Measurements from ENCODE around the gene DSP. TPM values are rescaled to one million over a fixed set of nuclear protein-coding genes. Genes with fewer than 3 reads are reported as not detected.

The DSP gene
- total and polyA plus RNA-seq, 4 donors, result 25.0 to 74.7 (median 34.1) TPM

- TF ChIP-seq ATF3 (IDR thresholded peaks at IDR 0.05) (no peak), SP1 (IDR thresholded peaks at IDR 0.05) (no peak), FOXA1 (IDR thresholded peaks at IDR 0.05) (no peak), JUND (IDR thresholded peaks at IDR 0.05) (no peak), FOXA2 (IDR thresholded peaks at IDR 0.05) (no peak)
These were observed 4.0 kb downstream of the DSP start (continued) for GRCh38 chr6:7545316-7546019.

GRCh38 chr6:7546020-7546369 is 4.5 kb downstream of the DSP start:
- no peak overlapping the region for H3K4me3 ChIP-seq (ENCODE audit: low read depth in 1 of 3, low read length in 3 of 3)
- no peak for DNase-seq (ENCODE audit: low spot score)
- peaks cover 10 to 64% (median 32%) of the 10 kb centered on the region in 4 donors for H3K4me1 ChIP-seq (ENCODE audit: control insufficient read depth in 4 of 4, insufficient read depth in 4 of 4, low read length in 3 of 4)
- no peak for TF ChIP-seq HNF4A (conservative IDR thresholded peaks at IDR 0.05)
- TF ChIP-seq REST (IDR thresholded peaks at IDR 0.05), result no peak
- TF ChIP-seq EGR1 (IDR thresholded peaks at IDR 0.05; ENCODE audit: low read depth in 2 of 2), result no peak
- TF ChIP-seq RAD21 (IDR thresholded peaks at IDR 0.05), result no peak
- no peak for TF ChIP-seq JUND (IDR thresholded peaks at IDR 0.05)
- no peak for TF ChIP-seq YY1 (IDR thresholded peaks at IDR 0.05)
- TF ChIP-seq GABPA (IDR thresholded peaks at IDR 0.05 in 1 of 2, conservative IDR thresholded peaks at IDR 0.05 in 1 of 2), result no peak
- TF ChIP-seq RXRA (IDR thresholded peaks at IDR 0.05), result no peak
- no peak for TF ChIP-seq ATF3 (IDR thresholded peaks at IDR 0.05)
- TF ChIP-seq NR2F2 (IDR thresholded peaks at IDR 0.05), result no peak
- TF ChIP-seq ZBTB33 (IDR thresholded peaks at IDR 0.05), result no peak
- no peak for TF ChIP-seq MAX (IDR thresholded peaks at IDR 0.05)
- TF ChIP-seq CTCF (IDR thresholded peaks at IDR 0.05; ENCODE audit: low read depth, low read length, missing input control), result no peak
- no peak for TF ChIP-seq HNF4G (IDR thresholded peaks at IDR 0.05)
- no peak for TF ChIP-seq FOXA2 (IDR thresholded peaks at IDR 0.05)
- TF ChIP-seq FOXA1 (IDR thresholded peaks at IDR 0.05), result no peak
- no peak for TF ChIP-seq TAF1 (conservative IDR thresholded peaks at IDR 0.05)
- no peak for TF ChIP-seq SP1 (IDR thresholded peaks at IDR 0.05)
- H3K9ac ChIP-seq (ENCODE audit: low read depth in 1 of 2, low read length in 2 of 2), result peak overlapping the region in 1 of 2 donors; percentile 42
- H3K9me3 ChIP-seq (ENCODE audit: control insufficient read depth in 4 of 4, low read length in 3 of 4), result no peaks in the 10 kb centered on the region
- H3K27ac ChIP-seq (ENCODE audit: low read depth in 1 of 2, low read length in 2 of 2), result peak overlapping the region in 1 of 2 donors; percentile 13
- H3K27me3 ChIP-seq (ENCODE audit: control insufficient read depth in 4 of 4, insufficient read depth in 4 of 4, low read length in 3 of 4), result no peaks in the 10 kb centered on the region
- 84% methylated on average over 6 of the region's 6 CpGs for WGBS
- no peaks in the 10 kb centered on the region for H3K36me3 ChIP-seq (ENCODE audit: control insufficient read depth in 4 of 4, insufficient read depth in 3 of 4, low read depth in 1 of 4, low read length in 3 of 4)

All from liver (tissue), 9 donors.